Subcutaneous abdominal adipose tissue (tissue), 5 donors: ENCODE measurements around the gene EIPR1.

Experiments
- H3K27ac ChIP-seq: one replicate; pipeline ENCODE4 v1.7.0; 2013; ENCODE audit warnings: low read depth, mild to moderate bottlenecking, inconsistent platforms, low read length, moderate library complexity
- H3K27me3 ChIP-seq, 5 donors: one replicate each; pipeline ENCODE4 v1.7.0; 2013; ENCODE audit warnings: low read length in 5 of 5, inconsistent platforms in 1 of 5; ENCODE audit not compliant: control insufficient read depth in 5 of 5, insufficient read depth in 4 of 5
- H3K36me3 ChIP-seq, 5 donors: one replicate each; pipeline ENCODE4 v1.7.0; 2013; ENCODE audit warnings: low read length in 5 of 5; ENCODE audit not compliant: control insufficient read depth in 5 of 5, insufficient read depth in 5 of 5
- H3K4me1 ChIP-seq, 5 donors: one replicate each; pipeline ENCODE4 v1.7.0; 2013; ENCODE audit warnings: low read length in 5 of 5, mild to moderate bottlenecking in 3 of 5, moderate library complexity in 1 of 5; ENCODE audit not compliant: control insufficient read depth in 5 of 5, insufficient read depth in 5 of 5
- H3K4me3 ChIP-seq, 5 donors: one replicate each; pipeline ENCODE4 v1.7.0; 2013; ENCODE audit warnings: low read length in 5 of 5, low read depth in 1 of 5
- H3K9ac ChIP-seq, 5 donors: one replicate each; pipeline ENCODE4 v1.7.0; 2013; ENCODE audit warnings: low read length in 5 of 5, mild to moderate bottlenecking in 4 of 5, moderate library complexity in 3 of 5
- H3K9me3 ChIP-seq, 5 donors: one replicate each; pipeline ENCODE4 v1.7.0; 2013; ENCODE audit warnings: low read length in 5 of 5; ENCODE audit not compliant: control insufficient read depth in 5 of 5
- donor health status: healthy.
- donor health status: healthy.
- donor health status: healthy.
- donor health status: healthy.
- donor health status: healthy.

EIPR1 gene

DNA sequence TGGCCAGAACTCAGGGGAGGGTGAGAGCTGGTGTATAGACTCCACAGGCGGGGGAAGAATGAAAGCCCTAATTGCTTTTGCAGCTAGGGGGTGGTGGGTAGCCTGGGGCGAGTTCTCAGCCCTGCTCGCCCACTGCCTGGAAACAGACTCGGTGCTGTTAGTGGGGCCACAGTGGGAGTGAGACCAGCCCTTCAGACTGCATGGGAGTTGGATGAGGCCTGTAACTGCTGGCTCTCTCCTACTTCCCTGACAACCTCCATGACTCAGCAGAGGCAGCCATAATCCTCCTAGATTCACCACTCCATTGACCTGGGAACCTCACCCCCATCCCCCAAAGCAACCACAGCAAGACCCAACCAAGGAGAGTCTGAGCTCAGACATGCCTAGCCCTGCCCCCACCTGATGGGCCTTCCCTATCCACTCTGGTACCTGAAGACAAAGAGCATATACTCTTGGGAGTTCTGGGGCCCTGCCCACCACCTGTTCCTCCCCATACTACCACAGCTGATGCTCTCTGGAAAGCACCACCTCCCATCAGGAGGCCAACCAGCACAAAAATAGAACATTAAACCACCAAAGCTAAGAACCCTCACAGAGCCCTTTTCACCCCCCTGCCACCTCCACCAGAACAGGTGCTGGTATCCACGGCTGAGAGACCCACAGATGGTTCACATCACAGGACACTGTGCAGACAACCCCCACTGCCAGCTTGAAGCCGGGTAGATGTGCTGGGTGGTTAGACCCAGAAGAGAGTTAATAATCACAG is 226.3 kb downstream of the EIPR1 start:
- H3K4me1 ChIP-seq, result peaks cover 0 to 5% (median 0%) of the 10 kb centered on the region in 5 donors
- no peak overlapping the region for H3K9ac ChIP-seq
- peaks cover 0 to 6% (median 3%) of the 10 kb centered on the region in 5 donors for H3K27me3 ChIP-seq
- H3K4me3 ChIP-seq, result no peak overlapping the region
- H3K27ac ChIP-seq, result no peak overlapping the region
- H3K9me3 ChIP-seq, result peaks cover 0 to 7% (median 3%) of the 10 kb centered on the region in 5 donors
- H3K36me3 ChIP-seq, result no peaks in the 10 kb centered on the region

DNA sequence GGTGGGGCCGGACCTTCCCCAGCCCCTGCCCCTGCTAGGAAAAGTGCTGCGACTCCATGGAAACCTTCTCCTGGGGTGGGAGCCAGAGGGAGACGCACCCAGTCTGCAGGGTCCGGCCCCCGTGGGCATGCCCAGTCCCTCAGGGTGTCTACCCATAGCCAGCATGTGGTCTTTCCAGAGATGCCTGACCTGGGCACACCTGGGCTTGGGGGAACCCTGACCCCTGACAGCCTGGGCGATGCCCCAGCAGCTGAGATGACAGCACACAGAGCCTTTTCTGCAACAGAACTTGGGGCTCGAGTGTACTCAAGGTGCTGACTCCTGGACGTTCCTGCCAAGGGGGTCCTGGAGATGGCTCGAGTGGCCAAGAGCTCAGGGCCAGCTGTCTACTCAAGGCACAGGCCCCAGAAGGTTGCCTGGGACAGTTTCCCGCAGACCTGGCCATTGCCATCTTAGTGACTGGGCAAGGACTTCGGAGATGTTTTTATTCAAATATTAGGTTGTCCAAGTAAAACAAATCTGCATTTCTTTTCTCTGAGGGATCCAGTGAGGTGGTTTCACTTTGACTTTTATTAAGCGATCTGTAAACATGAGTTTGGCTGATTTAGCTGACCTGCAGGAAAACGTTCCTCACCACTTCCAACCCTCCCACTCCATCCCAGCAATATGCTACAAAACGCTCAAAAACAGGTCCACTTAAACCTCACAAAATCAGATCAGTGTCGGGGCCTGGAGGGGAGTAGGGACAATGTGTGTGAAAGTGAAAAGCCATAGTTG is 228.0 kb downstream of the EIPR1 start:
- Histone ChIP-seq H3K9me3 (peaks cover 0 to 7% (median 3%) of the 10 kb centered on the region in 5 donors), H3K4me3 (no peak overlapping the region), H3K4me1 (peaks cover 0 to 5% (median 0%) of the 10 kb centered on the region in 5 donors), H3K9ac (no peak overlapping the region), H3K27ac (no peak overlapping the region), H3K27me3 (peaks cover 0 to 16% (median 6%) of the 10 kb centered on the region in 5 donors), H3K36me3 (no peaks in the 10 kb centered on the region)

DNA sequence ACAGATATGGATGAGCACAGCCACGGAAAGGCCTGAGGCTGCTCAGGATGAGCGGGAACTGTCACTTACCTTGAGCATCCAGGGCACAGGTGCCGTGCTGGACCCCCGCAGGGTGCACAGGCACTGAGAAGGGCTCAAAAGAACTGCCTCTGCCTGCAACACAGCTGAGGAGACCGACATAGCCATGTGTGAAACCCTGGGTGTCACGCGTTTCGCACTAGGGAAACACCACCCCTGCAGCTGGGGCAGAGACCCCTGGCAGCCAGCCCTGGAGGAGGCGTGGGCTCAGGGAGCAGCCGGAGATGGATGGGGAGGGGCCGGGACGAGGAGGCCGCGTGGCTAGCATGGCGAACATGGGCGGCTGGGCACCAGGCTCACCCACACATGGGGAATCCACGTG is 228.9 kb downstream of the EIPR1 start:
- Histone ChIP-seq H3K9ac (no peak overlapping the region), H3K9me3 (peaks cover 0 to 7% (median 3%) of the 10 kb centered on the region in 5 donors), H3K36me3 (no peaks in the 10 kb centered on the region), H3K27ac (no peak overlapping the region), H3K4me1 (no peaks in the 10 kb centered on the region), H3K27me3 (peaks cover 0 to 17% (median 6%) of the 10 kb centered on the region in 5 donors), H3K4me3 (no peak overlapping the region)

DNA sequence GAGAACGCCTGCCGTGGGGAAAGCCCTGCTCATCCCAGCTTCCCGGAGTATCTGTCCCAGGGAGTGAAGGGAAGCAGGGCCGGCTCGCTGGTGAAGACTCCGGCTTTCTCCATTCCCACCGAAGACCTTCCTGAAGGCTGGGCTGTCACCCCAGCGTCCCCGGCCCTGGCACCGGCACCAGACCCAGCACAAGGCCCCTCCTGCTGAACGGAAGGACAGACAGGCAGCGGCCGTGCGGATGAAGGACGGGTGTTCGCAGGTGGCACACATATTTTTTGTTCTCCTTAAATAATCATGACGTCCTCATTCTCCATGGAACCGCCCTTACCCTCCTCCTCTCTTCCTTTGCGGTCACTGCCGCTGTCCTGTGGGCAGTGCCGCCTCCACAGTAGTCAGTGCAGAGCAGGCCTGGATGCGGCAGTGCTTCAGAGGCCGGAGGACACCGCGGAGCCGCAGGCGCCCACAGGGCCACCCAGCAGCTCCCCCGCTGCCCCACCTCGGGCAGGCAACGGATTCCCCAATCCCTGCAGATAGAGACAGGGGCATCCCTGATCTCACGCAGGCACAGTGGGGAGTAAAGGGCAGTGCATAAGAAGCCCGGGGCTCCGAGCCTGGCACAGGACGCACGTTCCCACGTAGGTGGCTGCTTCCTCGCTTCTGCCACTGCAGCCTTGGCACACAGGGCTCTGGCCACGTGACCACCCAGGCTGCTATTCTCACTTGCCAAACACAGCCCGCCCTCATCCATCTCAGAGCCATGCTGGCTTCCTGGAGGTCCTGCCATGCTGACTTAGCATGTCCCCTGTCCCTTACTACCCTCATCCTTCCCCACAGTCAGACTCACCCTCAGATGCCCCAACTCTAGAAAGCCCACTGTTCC is 229.7 kb downstream of the EIPR1 start:
- H3K9ac ChIP-seq, result no peak overlapping the region
- H3K27me3 ChIP-seq, result peaks cover 0 to 19% (median 6%) of the 10 kb centered on the region in 5 donors
- peaks cover 0 to 7% (median 4%) of the 10 kb centered on the region in 5 donors for H3K9me3 ChIP-seq

DNA sequence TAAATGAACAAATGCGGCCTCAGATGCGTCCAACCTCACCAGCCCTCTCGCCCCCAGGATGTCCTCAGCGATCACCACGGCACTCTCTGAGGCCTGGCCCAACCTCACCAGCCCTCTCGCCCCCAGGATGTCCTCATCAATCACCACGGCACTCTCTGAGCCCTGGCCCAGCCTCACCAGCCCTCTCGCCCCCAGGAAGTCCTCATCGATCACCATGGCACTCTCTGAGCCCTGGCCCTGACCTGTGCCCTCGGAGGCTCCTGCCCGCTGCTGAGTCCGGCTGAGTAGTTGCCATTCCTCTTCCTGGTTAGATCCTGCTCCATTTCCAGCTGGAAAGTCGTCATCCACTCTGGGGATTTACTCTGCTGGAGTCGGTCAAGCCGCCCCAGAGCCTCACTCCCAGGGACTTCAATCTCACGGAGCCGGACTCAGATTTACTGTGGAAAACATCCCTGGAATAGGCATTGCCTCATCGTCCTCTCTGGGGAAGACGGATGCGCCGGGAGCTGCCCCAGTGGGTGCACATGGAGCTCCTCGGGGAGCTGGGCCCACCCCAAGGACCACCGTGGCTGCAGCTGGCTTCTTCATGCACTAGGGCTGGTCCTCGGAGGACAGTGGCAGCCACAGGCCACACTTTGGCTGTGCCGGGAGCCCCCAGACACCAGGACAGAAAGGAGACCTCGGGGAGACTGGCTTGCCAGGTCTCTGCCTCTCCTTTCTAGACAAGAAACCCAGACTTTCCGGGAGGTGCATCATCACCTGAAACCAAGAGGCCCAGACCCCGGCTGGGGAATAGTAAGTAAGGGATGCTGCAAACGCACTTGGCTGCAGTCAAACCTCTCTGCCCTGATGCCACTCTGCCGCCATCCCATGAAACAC is 230.6 kb downstream of the EIPR1 start:
- H3K27me3 ChIP-seq, result peaks cover 0 to 19% (median 6%) of the 10 kb centered on the region in 5 donors
- no peak overlapping the region for H3K9ac ChIP-seq
- no peaks in the 10 kb centered on the region for H3K4me1 ChIP-seq
- peaks cover 0 to 7% (median 4%) of the 10 kb centered on the region in 5 donors for H3K9me3 ChIP-seq
- no peak overlapping the region for H3K27ac ChIP-seq
- H3K4me3 ChIP-seq, result no peak overlapping the region
- H3K36me3 ChIP-seq, result no peaks in the 10 kb centered on the region

More for the DNA sequence above, 229.7 kb downstream of the EIPR1 start:
- Histone ChIP-seq H3K4me3 (no peak overlapping the region), H3K27ac (no peak overlapping the region), H3K4me1 (no peaks in the 10 kb centered on the region), H3K36me3 (no peaks in the 10 kb centered on the region)

DNA sequence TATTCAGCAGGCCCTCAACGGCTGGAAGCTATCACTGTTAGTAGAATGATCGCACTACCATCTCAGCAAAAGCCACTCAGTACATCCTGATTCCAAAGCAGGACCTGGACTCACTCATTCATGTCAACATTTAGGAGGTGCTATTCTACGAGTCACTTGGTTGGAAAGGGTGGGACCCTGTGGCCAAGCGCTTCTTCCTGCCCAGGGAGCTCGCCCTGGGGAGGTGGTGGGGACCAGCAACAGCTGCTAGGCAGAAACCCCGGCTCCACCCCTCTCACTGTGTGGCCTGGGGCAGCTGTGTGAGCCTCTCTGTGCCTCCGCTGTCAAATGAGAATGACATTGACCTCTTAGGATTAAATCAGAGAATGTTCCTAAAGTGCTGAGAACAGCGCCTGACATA is 231.4 kb downstream of the EIPR1 start:
- H3K4me1 ChIP-seq, result no peaks in the 10 kb centered on the region
- H3K9ac ChIP-seq, result no peak overlapping the region

DNA sequence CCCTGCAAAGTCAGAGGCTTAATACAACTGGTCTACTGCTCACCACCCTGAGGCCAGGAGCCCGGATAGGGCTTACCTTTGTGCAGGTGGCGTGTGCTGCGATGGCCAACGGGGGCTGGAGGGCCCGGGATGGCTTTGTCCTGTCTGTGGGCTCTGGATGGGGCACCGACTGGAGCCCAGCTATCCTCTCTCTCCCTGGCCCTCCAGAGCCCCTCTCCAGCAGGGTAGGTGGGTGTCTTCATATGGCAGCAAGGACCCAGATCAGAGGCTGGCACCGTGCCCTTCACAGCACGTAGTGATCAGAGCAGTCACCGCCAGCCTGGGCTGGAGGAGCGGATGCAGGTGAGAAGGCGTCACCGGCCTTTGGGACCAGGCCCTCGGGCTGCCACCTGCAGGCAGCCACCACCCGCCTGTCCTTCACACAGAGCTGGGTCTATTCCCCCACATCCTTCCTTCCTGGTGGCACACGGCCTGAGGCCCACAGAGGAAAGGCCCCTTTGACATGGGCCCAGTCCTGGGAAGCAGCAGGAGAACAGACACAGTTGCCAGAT is 232.1 kb downstream of the EIPR1 start:
- Histone ChIP-seq H3K36me3 (no peaks in the 10 kb centered on the region), H3K27me3 (peaks cover 0 to 19% (median 6%) of the 10 kb centered on the region in 5 donors), H3K4me3 (no peak overlapping the region), H3K9ac (no peak overlapping the region), H3K4me1 (no peaks in the 10 kb centered on the region), H3K27ac (no peak overlapping the region), H3K9me3 (peaks cover 0 to 5% (median 0%) of the 10 kb centered on the region in 5 donors)

More for the DNA sequence above, 231.4 kb downstream of the EIPR1 start:
- H3K27ac ChIP-seq, result no peak overlapping the region
- H3K36me3 ChIP-seq, result no peaks in the 10 kb centered on the region
- H3K27me3 ChIP-seq, result peaks cover 0 to 19% (median 6%) of the 10 kb centered on the region in 5 donors
- H3K4me3 ChIP-seq, result no peak overlapping the region
- peaks cover 0 to 5% (median 3%) of the 10 kb centered on the region in 5 donors for H3K9me3 ChIP-seq

DNA sequence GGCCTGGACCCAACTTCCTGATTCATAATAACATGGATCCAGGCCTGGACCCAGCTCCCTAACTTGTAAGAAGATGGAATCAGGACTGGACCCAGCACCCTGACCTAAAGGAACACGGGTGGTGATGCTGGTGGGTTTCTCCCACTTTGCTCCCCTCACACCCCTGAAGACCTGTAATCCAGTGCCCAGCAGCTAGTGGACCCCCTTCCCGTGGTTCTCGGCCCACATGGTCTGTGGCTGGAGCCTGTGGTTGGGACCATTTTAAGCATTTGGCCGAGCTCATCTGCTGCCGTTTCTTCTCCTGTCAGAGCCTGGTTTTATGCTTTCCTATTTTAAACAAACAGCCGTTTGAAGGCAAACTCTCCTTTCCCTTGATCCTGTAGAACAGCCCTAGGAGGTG is 232.8 kb downstream of the EIPR1 start:
- Histone ChIP-seq H3K27me3 (peaks cover 0 to 19% (median 6%) of the 10 kb centered on the region in 5 donors), H3K36me3 (no peaks in the 10 kb centered on the region), H3K9ac (no peak overlapping the region), H3K27ac (no peak overlapping the region), H3K4me1 (no peaks in the 10 kb centered on the region), H3K4me3 (no peak overlapping the region), H3K9me3 (peaks cover 0 to 5% (median 0%) of the 10 kb centered on the region in 5 donors)

DNA sequence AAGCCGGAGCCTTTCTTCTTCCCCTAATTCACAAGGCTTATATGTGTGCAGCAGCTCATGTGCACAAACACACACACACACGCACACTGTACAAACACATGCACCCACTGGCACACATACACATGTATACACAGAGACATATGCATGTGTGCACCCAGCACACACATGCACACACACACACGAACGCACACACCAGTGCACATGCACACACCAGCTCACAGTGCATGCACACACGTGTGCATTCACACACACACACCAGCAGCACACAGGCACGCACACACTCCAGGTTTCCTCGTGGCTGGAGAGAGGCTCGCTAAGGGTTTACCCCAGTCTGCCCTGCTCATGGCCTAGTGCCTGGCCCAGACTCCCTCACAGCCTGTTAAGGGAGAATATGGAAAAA is 234.0 kb downstream of the EIPR1 start:
- peaks cover 0 to 3% (median 0%) of the 10 kb centered on the region in 5 donors for H3K9me3 ChIP-seq
- H3K27me3 ChIP-seq, result peaks cover 0 to 19% (median 6%) of the 10 kb centered on the region in 5 donors
- no peak overlapping the region for H3K27ac ChIP-seq
- H3K4me3 ChIP-seq, result no peak overlapping the region
- no peak overlapping the region for H3K9ac ChIP-seq
- no peaks in the 10 kb centered on the region for H3K4me1 ChIP-seq
- no peaks in the 10 kb centered on the region for H3K36me3 ChIP-seq
